Eye (tissue), 1 donor: Measurements from ENCODE around the gene NAP1L4.
"Not testable (repeated sequence)": the region's sequence is repeated elsewhere in the genome, so short reads cannot be mapped to it uniquely, and the experiment has no call there.

Experiments used
- DNase-seq: peaks from one replicate; pipeline ENCODE4 v3.0.0-alpha.2; 2015

Gene NAP1L4

GRCh38 chr11:2921261-2921660 is 70.9 kb downstream of the NAP1L4 start:
- DNase-seq = no peak

GRCh38 chr11:2920343-2920742 is 71.8 kb downstream of the NAP1L4 start:
- DNase-seq = no peak

GRCh38 chr11:2919837-2920236 is 72.3 kb downstream of the NAP1L4 start:
- DNase-seq = no peak

- DNase-seq = no peak
Measured at GRCh38 chr11:2919188-2919587, 72.9 kb downstream of the NAP1L4 start.

- DNase-seq = no peak
Measured at GRCh38 chr11:2917842-2918490, 74.2 kb downstream of the NAP1L4 start.

GRCh38 chr11:2916892-2917645 is 75.1 kb downstream of the NAP1L4 start:
- no peak for DNase-seq

- no peak for DNase-seq
Measured at GRCh38 chr11:2916114-2916891, 75.8 kb downstream of the NAP1L4 start.

- no peak for DNase-seq
Measured at GRCh38 chr11:2915473-2915872, 76.7 kb downstream of the NAP1L4 start.

GRCh38 chr11:2914455-2915195 is 77.5 kb downstream of the NAP1L4 start:
- no peak for DNase-seq

GRCh38 chr11:2913776-2914175 is 78.4 kb downstream of the NAP1L4 start:
- no peak for DNase-seq

GRCh38 chr11:2913019-2913431 is 79.1 kb downstream of the NAP1L4 start:
- no peak for DNase-seq

- DNase-seq = no peak
Measured at GRCh38 chr11:2912498-2912897, 79.6 kb downstream of the NAP1L4 start.

GRCh38 chr11:2911785-2912391 is 80.2 kb downstream of the NAP1L4 start:
- DNase-seq = peak; percentile 38

- DNase-seq = no peak
Measured at GRCh38 chr11:2911088-2911784, 80.9 kb downstream of the NAP1L4 start.

GRCh38 chr11:2910401-2910955 is 81.7 kb downstream of the NAP1L4 start:
- no peak for DNase-seq

- no peak for DNase-seq
Measured at GRCh38 chr11:2909133-2909902, 82.8 kb downstream of the NAP1L4 start.

- no peak for DNase-seq
Measured at GRCh38 chr11:2908130-2908529, 84.0 kb downstream of the NAP1L4 start.

GRCh38 chr11:2905299-2905698 is 86.8 kb downstream of the NAP1L4 start:
- DNase-seq = not testable (repeated sequence)

GRCh38 chr11:2904153-2905052 is 87.7 kb downstream of the NAP1L4 start:
- DNase-seq = no peak

GRCh38 chr11:2903672-2904011 is 88.5 kb downstream of the NAP1L4 start:
- DNase-seq = no peak
